H1 (cell line): ENCODE data around the gene PRRC2A. TPM values are rescaled to one million over a fixed set of nuclear protein-coding genes. Genes with fewer than 3 reads are reported as not detected.

Source experiments
- CTCF ChIA-PET: fragments of 300-600 bp; sonication (Branson Sonifier 250); formaldehyde crosslinking; loops from one replicate; lab custom pipeline; 2021; ENCODE audit not compliant: partially characterized antibody; lab: Charles Lee
- POLR2A ChIA-PET: fragments of 300-600 bp; sonication (Branson Sonifier 250); formaldehyde crosslinking; loops from one replicate; lab custom pipeline; 2021; ENCODE audit warnings: inconsistent platforms; ENCODE audit not compliant: partially characterized antibody; lab: Charles Lee
- DNase-seq, 2 experiments: peaks; one replicate each; pipeline versions ENCODE4 v3.0.0 to v3.0.0-alpha.2; 2010 to 2022; ENCODE audit warnings: low spot score in 2 of 2, low read depth in 1 of 2, mixed read lengths in 1 of 2
- FAIRE-seq: peaks from 2 replicates; lab custom pipeline; 2011; peaks lifted over from hg19 to GRCh38; lab: Jason Lieb, UNC
- H2AFZ ChIP-seq: 2 replicates; pipeline ENCODE4 v1.8.1; 2012; ENCODE audit warnings: low read length, inconsistent platforms
- H2AK5ac ChIP-seq: 2 replicates; pipeline ENCODE4 v1.6.1; 2013; ENCODE audit warnings: low read depth, low read length
- H2BK120ac ChIP-seq: replicated peaks from 2 replicates; pipeline ENCODE3; 2013; ENCODE audit warnings: low read depth, low read length, inconsistent platforms
- H2BK12ac ChIP-seq: 2 replicates; pipeline ENCODE4 v1.6.1; 2013; ENCODE audit warnings: low read depth, low read length
- H2BK15ac ChIP-seq: 2 replicates; pipeline ENCODE4 v1.6.1; 2013; ENCODE audit warnings: low read length
- H2BK20ac ChIP-seq: 2 replicates; pipeline ENCODE4 v1.6.1; 2013; ENCODE audit warnings: low read length
- H2BK5ac ChIP-seq: 2 replicates; pipeline ENCODE4 v1.6.1; 2013; ENCODE audit warnings: low read depth, low read length
- H3K14ac ChIP-seq: 2 replicates; pipeline ENCODE4 v1.6.1; 2013; ENCODE audit warnings: inconsistent platforms; ENCODE audit not compliant: insufficient read length
- H3K18ac ChIP-seq: 2 replicates; pipeline ENCODE4 v1.6.1; 2013; ENCODE audit warnings: low read length; ENCODE audit errors: extremely low read depth
- H3K23ac ChIP-seq: 2 replicates; pipeline ENCODE4 v1.6.1; 2013; ENCODE audit warnings: inconsistent platforms; ENCODE audit not compliant: insufficient read length
- H3K23me2 ChIP-seq: 2 replicates; pipeline ENCODE4 v1.6.1; 2013; ENCODE audit warnings: low read depth, low read length
- H3K27ac ChIP-seq: 2 replicates; pipeline ENCODE4 v1.6.1; 2011; ENCODE audit warnings: low read depth, low read length, inconsistent platforms
- H3K27me3 ChIP-seq, 4 experiments: replicated peaks in 1 of 4; 1 replicate in 1 of 4; 2 replicates in 3 of 4; pipeline versions ENCODE4 v1.6.1 to v1.8.1; 2011 to 2013; ENCODE audit warnings: low read length in 3 of 4, mild to moderate bottlenecking in 3 of 4, inconsistent platforms in 2 of 4, mixed read lengths in 2 of 4, moderate library complexity in 1 of 4; ENCODE audit not compliant: control insufficient read depth in 3 of 4, insufficient read depth in 3 of 4; ENCODE audit errors: extremely low read depth in 1 of 4
- H3K36me3 ChIP-seq, 4 experiments: 2 replicates each; pipeline versions ENCODE4 v1.6.1 to v1.8.1; 2011 to 2013; ENCODE audit warnings: mild to moderate bottlenecking in 4 of 4, low read length in 3 of 4, moderate library complexity in 2 of 4, control low read depth in 1 of 4, inconsistent platforms in 1 of 4; ENCODE audit not compliant: insufficient read depth in 4 of 4, control insufficient read depth in 2 of 4
- H3K4ac ChIP-seq: replicated peaks from 2 replicates; pipeline ENCODE3; 2013; ENCODE audit warnings: low read length, low read depth, mixed read lengths, inconsistent platforms; ENCODE audit not compliant: insufficient read length
- H3K4me1 ChIP-seq, 4 experiments: replicated peaks in 1 of 4; 1 replicate in 1 of 4; 2 replicates in 3 of 4; pipeline versions ENCODE4 v1.6.1 to v1.8.1; 2011 to 2013; ENCODE audit warnings: low read length in 3 of 4, inconsistent platforms in 2 of 4, mixed read lengths in 1 of 4; ENCODE audit not compliant: insufficient read depth in 4 of 4, control insufficient read depth in 3 of 4
- H3K4me2 ChIP-seq, 2 experiments: 2 replicates each; pipeline versions ENCODE4 v1.6.1 to v1.8.1; 2011 to 2013; ENCODE audit warnings: low read depth in 2 of 2, low read length in 2 of 2, control low read depth in 1 of 2, inconsistent platforms in 1 of 2, mild to moderate bottlenecking in 1 of 2; ENCODE audit not compliant: insufficient read depth in 1 of 2
- H3K4me3 ChIP-seq, 4 experiments: fragments of 200-600, 300-600 bp in 1 of 4; sonication (generic), shearing (Covaris generic), sonication (Bioruptor Twin) in 1 of 4; 2 replicates each; pipeline versions ENCODE4 v1.5.1 to v1.8.1; 2011 to 2016; ENCODE audit warnings: low read length in 4 of 4, low read depth in 3 of 4, control low read depth in 2 of 4, inconsistent platforms in 2 of 4, mild to moderate bottlenecking in 2 of 4, mixed read lengths in 1 of 4, moderate library complexity in 1 of 4; ENCODE audit not compliant: insufficient read depth in 2 of 4; ENCODE audit errors: extremely low read depth in 1 of 4
- H3K56ac ChIP-seq: replicated peaks from 2 replicates; pipeline ENCODE3; 2013; ENCODE audit warnings: low read depth, mild to moderate bottlenecking, mixed read lengths, low read length, inconsistent platforms; ENCODE audit not compliant: insufficient read length
- H3K79me1 ChIP-seq: 2 replicates; pipeline ENCODE4 v1.6.1; 2013; ENCODE audit warnings: low read depth, low read length, control low read depth
- H3K79me2 ChIP-seq, 2 experiments: 2 replicates each; pipeline versions ENCODE4 v1.6.1 to v1.8.1; 2012 to 2013; ENCODE audit warnings: low read length in 2 of 2, mild to moderate bottlenecking in 2 of 2, inconsistent platforms in 1 of 2; ENCODE audit not compliant: insufficient read depth in 2 of 2, control insufficient read depth in 1 of 2
- H3K9ac ChIP-seq, 4 experiments: replicated peaks in 1 of 4; 1 replicate in 1 of 4; 2 replicates in 3 of 4; pipeline versions ENCODE4 v1.6.1 to v1.8.1; 2011 to 2013; ENCODE audit warnings: low read depth in 3 of 4, low read length in 3 of 4, control low read depth in 2 of 4, mild to moderate bottlenecking in 2 of 4, moderate library complexity in 2 of 4, inconsistent platforms in 1 of 4; ENCODE audit errors: extremely low read depth in 1 of 4
- H3K9me3 ChIP-seq, 2 experiments: 2 replicates each; pipeline versions ENCODE4 v1.6.1 to v1.8.1; 2012 to 2013; ENCODE audit warnings: mild to moderate bottlenecking in 2 of 2, moderate library complexity in 2 of 2, control low read depth in 1 of 2, inconsistent platforms in 1 of 2, low read depth in 1 of 2, low read length in 1 of 2, mixed read lengths in 1 of 2; ENCODE audit not compliant: insufficient read depth in 2 of 2
- H4K20me1 ChIP-seq, 2 experiments: replicated peaks in 1 of 2; 2 replicates each; pipeline versions ENCODE3 to v1.8.1; 2011 to 2013; ENCODE audit warnings: inconsistent platforms in 2 of 2, low read length in 2 of 2, mild to moderate bottlenecking in 1 of 2; ENCODE audit not compliant: insufficient read depth in 2 of 2, control insufficient read depth in 1 of 2
- H4K5ac ChIP-seq: 2 replicates; pipeline ENCODE4 v1.6.1; 2013; ENCODE audit warnings: low read length, low read depth, mixed read lengths, inconsistent platforms; ENCODE audit not compliant: insufficient read length
- H4K8ac ChIP-seq: 2 replicates; pipeline ENCODE4 v1.8.0; 2013; ENCODE audit warnings: mild to moderate bottlenecking, moderate library complexity, low read length, inconsistent platforms; ENCODE audit not compliant: insufficient read depth; ENCODE audit errors: extremely low read depth
- H4K91ac ChIP-seq: replicated peaks from 2 replicates; pipeline ENCODE3; 2013; ENCODE audit warnings: low read length, mixed read lengths, inconsistent platforms; ENCODE audit not compliant: insufficient read length
- CHD1 ChIP-seq: IDR thresholded peaks from 2 replicates; pipeline ENCODE4 v1.6.1; 2012; ENCODE audit warnings: low read depth, low read length, improper control_type of control experiment
- CHD2 ChIP-seq: IDR thresholded peaks from 2 replicates; pipeline ENCODE4 v1.6.1; 2012; ENCODE audit warnings: low read length, improper control_type of control experiment
- FOSL1 ChIP-seq: IDR thresholded peaks from 2 replicates; pipeline ENCODE4 v1.6.1; 2011; ENCODE audit warnings: mild to moderate bottlenecking, low read depth, low read length, moderate library complexity; ENCODE audit not compliant: insufficient read depth
- GTF2F1 ChIP-seq: IDR thresholded peaks from 2 replicates; pipeline ENCODE4 v1.6.1; 2012; ENCODE audit warnings: low read depth, low read length, improper control_type of control experiment, borderline replicate concordance
- KDM1A ChIP-seq: fragments of 200-600, 300-600 bp; sonication (generic); IDR thresholded peaks from 2 replicates; pipeline ENCODE4 v1.7.1; 2016; ENCODE audit warnings: mild to moderate bottlenecking, low read length, borderline replicate concordance
- MAX ChIP-seq: IDR thresholded peaks from 2 replicates; pipeline ENCODE4 v1.6.1; 2012; ENCODE audit warnings: inconsistent platforms
- POU5F1 ChIP-seq: IDR thresholded peaks from 2 replicates; pipeline ENCODE4 v1.6.1; 2011; ENCODE audit warnings: low read depth, mild to moderate bottlenecking, low read length, moderate library complexity
- SP4 ChIP-seq: IDR thresholded peaks from 2 replicates; pipeline ENCODE4 v1.6.1; 2012; ENCODE audit warnings: low read length, inconsistent platforms
- TAF1 ChIP-seq: IDR thresholded peaks from 2 replicates; pipeline ENCODE4 v1.6.1; 2011; ENCODE audit warnings: mild to moderate bottlenecking, low read depth, low read length
- TBP ChIP-seq: IDR thresholded peaks from 2 replicates; pipeline ENCODE4 v1.6.1; 2011; ENCODE audit warnings: low read depth, low read length, improper control_type of control experiment
- TCF12 ChIP-seq: IDR thresholded peaks from 2 replicates; pipeline ENCODE4 v1.6.1; 2011; ENCODE audit warnings: low read depth, mild to moderate bottlenecking, low read length
- WGBS, 2 experiments: shearing (Covaris generic) in 1 of 2; methylation state at CpG; one replicate each; pipeline versions ENCODE4 v1.1.6 to v1.1.7; 2013 to 2015; ENCODE audit warnings: low lambda C conversion rate in 2 of 2, mixed read lengths in 2 of 2, inconsistent platforms in 1 of 2, low coverage in 1 of 2, missing lambda C conversion rate in 1 of 2; ENCODE audit not compliant: insufficient replicate concordance in 2 of 2, insufficient coverage in 1 of 2, insufficient read length in 1 of 2; ENCODE audit errors: extremely low coverage in 1 of 2, missing lambda C conversion rate in 1 of 2; 5-methylcytosine and 5-hydroxymethylcytosine counted together
- polyA plus RNA-seq, 7 experiments: library from polyadenylated mRNA; depleted of rRNA in 3 of 7; stranded (reverse) in 5 of 7; unstranded in 2 of 7; fragments of >200 nt in 5 of 7; fragments of 200-250 nt in 2 of 7; gene quantifications; 1 replicate in 5 of 7; 2 replicates in 1 of 7; 4 replicates in 1 of 7; pipeline versions ENCODE4 v1.2.1 to v1.2.3, GENCODE V29; 2011 to 2013; ENCODE audit warnings: missing spikeins in 2 of 7, mixed read lengths in 2 of 7
- total RNA-seq: library from RNA; stranded (reverse); fragmentation: NEBNext Ultra II Directional; extraction: Animal tissue kit (Norgen Biotek cat#: 25700); gene quantifications from 2 replicates; pipeline ENCODE4 v1.2.1, GENCODE V29; 2021

Gene PRRC2A
- total and polyA plus RNA-seq, 2 of the 8 experiments (the other 6 are each of a cell fraction or from before 2014, with no cell fraction given): 118 to 300 TPM

- Histone ChIP-seq H3K36me3 (peaks cover 27 to 46% (median 35%) of the 10 kb centered on the region in 4 experiments), H2BK120ac (no peak within 1 kb of the TSS), H3K9ac (peak within 1 kb of the TSS; percentile 80 to 95 (median 90)), H3K27ac (peak within 1 kb of the TSS; percentile 97), H4K91ac (peak within 1 kb of the TSS; percentile 94), H2AK5ac (peak within 1 kb of the TSS; percentile 43; the same call in 1 of the 2 replicates), H3K18ac (peak within 1 kb of the TSS; percentile 98), H4K5ac (peak within 1 kb of the TSS; percentile 85), H3K4me3 (peak within 1 kb of the TSS; percentile 88 to 94 (median 91)), H2BK15ac (peak within 1 kb of the TSS; percentile 93; the same call in 1 of the 2 replicates), H3K9me3 (no peaks in the 10 kb centered on the region), H2BK12ac (peak within 1 kb of the TSS; percentile 30; the same call in 1 of the 2 replicates), H2AFZ (peak within 1 kb of the TSS; percentile 25; the same call in 1 of the 2 replicates), H2BK5ac (peak within 1 kb of the TSS; percentile 91), H3K4me1 (peaks cover 0 to 15% (median 4%) of the 10 kb centered on the region in 4 experiments; a peak in 5 of 7 replicates), H3K79me2 (peaks cover 0 to 44% of the 10 kb centered on the region in 2 experiments; a peak in 3 of 4 replicates), H3K14ac (no peak within 1 kb of the TSS), H3K27me3 (no peaks in the 10 kb centered on the region), H3K23ac (no peak within 1 kb of the TSS), H3K56ac (peak within 1 kb of the TSS; percentile 43), H2BK20ac (no peak within 1 kb of the TSS), H3K23me2 (peaks cover 11% of the 10 kb centered on the region), H3K4me2 (peak within 1 kb of the TSS; percentile 74 to 82), H4K8ac (peak within 1 kb of the TSS; percentile 94; the same call in 1 of the 2 replicates), H3K4ac (peak within 1 kb of the TSS; percentile 96), H3K79me1 (peaks cover 9% of the 10 kb centered on the region), H4K20me1 (peaks cover 7 to 9% of the 10 kb centered on the region in 2 experiments)
- FAIRE-seq: no peak
- POLR2A ChIA-PET: interaction anchor here (0.6 to 25.5 kb wide), 46 partner anchors 8 to 1306 kb away, joined by 3 to 883 read pairs (median 5); partner anchors contain the start of genes ABHD16A, AIF1, APOM and ATP6V1G2
- CTCF ChIA-PET: interaction anchor here (0.5 to 3.8 kb wide), 15 partner anchors 8 to 223 kb away, joined by 3 to 38 read pairs (median 4); partner anchors contain the start of genes APOM, BAG6 and TNF
- 1% methylated on average over 38 of the region's 39 CpGs; no CpG with 5 or more reads in 1 of the 2 experiments for WGBS, 2 experiments
- peak; percentile 65 to 77 for DNase-seq
- TF ChIP-seq TCF12: 0 out of 2 replicates have a peak, but pooled peaks have one; percentile 20
- TF ChIP-seq KDM1A: no peak
- TF ChIP-seq CHD1: peak; percentile 25; the same call in 1 of the 2 replicates
- TF ChIP-seq GTF2F1: peak; percentile 12; the same call in 1 of the 2 replicates
- TF ChIP-seq TAF1: peak; percentile 85
- TF ChIP-seq CHD2: peak; percentile 31; the same call in 1 of the 2 replicates
- no peak; the same call in 1 of the 2 replicates for TF ChIP-seq SP4
- TF ChIP-seq FOSL1: no peak
- peak; percentile 80 for TF ChIP-seq MAX
- TF ChIP-seq TBP: peak; percentile 67
- no peak for TF ChIP-seq POU5F1
Observed at GRCh38 chr6:31664790-31665500, 44.4 kb downstream of the PRRC2A start, which contains the start of gene GPANK1. GPANK1 (minus strand) TSS chr6:31664997; CDS start chr6:31664478, 519 bp downstream.
